Epithelial cell of esophagus (primary cell): ENCODE results near the gene MYO1F.

ENCODE experiments used
- DNase-seq: peaks from one replicate; pipeline ENCODE4 v3.0.0; 2010; ENCODE audit warnings: low read depth
- H3K4me3 ChIP-seq: 2 replicates; pipeline ENCODE4 v1.5.1; 2011; ENCODE audit warnings: mild to moderate bottlenecking, low read length, control low read depth
- CTCF ChIP-seq: IDR thresholded peaks from 2 replicates; pipeline ENCODE4 v1.5.1; 2011; ENCODE audit warnings: low read depth, mild to moderate bottlenecking, low read length, control low read depth, inconsistent platforms; ENCODE audit not compliant: insufficient read depth; ENCODE audit errors: missing control alignments

MYO1F gene

GRCh38 chr19:8486661-8487136 lies 90.5 kb downstream of the MYO1F start:
- DNase-seq, result no peak
- no peak overlapping the region for H3K4me3 ChIP-seq
- TF ChIP-seq CTCF, result no peak

- no peak overlapping the region for H3K4me3 ChIP-seq
- no peak for TF ChIP-seq CTCF
- no peak for DNase-seq
These were observed 91.5 kb downstream of the MYO1F start for GRCh38 chr19:8485561-8486371.

GRCh38 chr19:8484331-8484894 lies 92.8 kb downstream of the MYO1F start:
- no peak overlapping the region for H3K4me3 ChIP-seq
- no peak for DNase-seq
- TF ChIP-seq CTCF, result no peak

- H3K4me3 ChIP-seq, result no peak overlapping the region
- TF ChIP-seq CTCF, result no peak
- no peak for DNase-seq
These were observed 94.1 kb downstream of the MYO1F start for GRCh38 chr19:8483165-8483564.

- H3K4me3 ChIP-seq, result no peak overlapping the region
- no peak for TF ChIP-seq CTCF
- no peak for DNase-seq
These were observed 94.5 kb downstream of the MYO1F start for GRCh38 chr19:8482696-8483095.

GRCh38 chr19:8481616-8482015 lies 95.6 kb downstream of the MYO1F start:
- no peak for DNase-seq
- no peak for TF ChIP-seq CTCF

More at GRCh38 chr19:8481616-8482015, 95.6 kb downstream of the MYO1F start:
- H3K4me3 ChIP-seq, result no peak overlapping the region
